Keratinocyte (primary cell): ENCODE results near the gene CPEB3. TPM values are rescaled to one million over a fixed set of nuclear protein-coding genes. Genes with fewer than 3 reads are reported as not detected.

Source experiments
- DNase-seq: peaks from one replicate; pipeline ENCODE4 v3.0.0-alpha.2; 2011; ENCODE audit warnings: low read depth, missing footprints, low spot score
- FAIRE-seq: peaks from 2 replicates; lab custom pipeline; 2011; peaks lifted over from hg19 to GRCh38; lab: Jason Lieb, UNC
- H2AFZ ChIP-seq: 2 replicates; pipeline ENCODE4 v1.6.0; 2012; ENCODE audit warnings: low read length, control low read depth, inconsistent platforms; ENCODE audit not compliant: control insufficient read depth
- H3K27ac ChIP-seq: 2 replicates; pipeline ENCODE4 v1.5.1; 2011; ENCODE audit warnings: low read length; ENCODE audit not compliant: control insufficient read depth, insufficient read depth
- H3K27me3 ChIP-seq: 3 replicates; pipeline ENCODE4 v1.6.0; 2011; ENCODE audit warnings: low read length; ENCODE audit not compliant: control insufficient read depth, insufficient read depth; ENCODE audit errors: extremely low read depth
- H3K36me3 ChIP-seq, 2 experiments: 2 replicates in 1 of 2; 3 replicates in 1 of 2; pipeline ENCODE4 v1.5.1; 2011; ENCODE audit warnings: low read length in 2 of 2, mild to moderate bottlenecking in 1 of 2; ENCODE audit not compliant: control insufficient read depth in 2 of 2, insufficient read depth in 2 of 2; ENCODE audit errors: extremely low read depth in 1 of 2
- H3K4me1 ChIP-seq: 3 replicates; pipeline ENCODE4 v1.5.1; 2011; ENCODE audit warnings: low read length; ENCODE audit not compliant: control insufficient read depth, insufficient read depth; ENCODE audit errors: extremely low read depth
- H3K4me2 ChIP-seq: 3 replicates; pipeline ENCODE4 v1.6.0; 2011; ENCODE audit warnings: low read depth, low read length; ENCODE audit not compliant: control insufficient read depth, insufficient read depth; ENCODE audit errors: extremely low read depth
- H3K4me3 ChIP-seq, 3 experiments: fragments of 200-600 bp in 1 of 3; sonication (generic) in 1 of 3; 2 replicates in 2 of 3; 3 replicates in 1 of 3; pipeline ENCODE4 v1.5.1; 2011 to 2016; ENCODE audit warnings: low read length in 3 of 3, mild to moderate bottlenecking in 3 of 3, control low read depth in 2 of 3, inconsistent platforms in 1 of 3, low read depth in 1 of 3, mixed read lengths in 1 of 3, mixed run types in 1 of 3, moderate library complexity in 1 of 3; ENCODE audit not compliant: control insufficient read depth in 2 of 3, insufficient read depth in 2 of 3; ENCODE audit errors: extremely low read depth in 1 of 3
- H3K79me2 ChIP-seq: 2 replicates; pipeline ENCODE4 v1.6.0; 2012; ENCODE audit warnings: low read length; ENCODE audit not compliant: control insufficient read depth, insufficient read depth
- H3K9ac ChIP-seq: 3 replicates; pipeline ENCODE4 v1.6.0; 2011; ENCODE audit warnings: low read length; ENCODE audit not compliant: control insufficient read depth, insufficient read depth; ENCODE audit errors: extremely low read depth
- H3K9me1 ChIP-seq: 3 replicates; pipeline ENCODE4 v1.6.0; 2011; ENCODE audit warnings: low read length; ENCODE audit not compliant: control insufficient read depth, insufficient read depth; ENCODE audit errors: extremely low read depth
- H3K9me3 ChIP-seq: 2 replicates; pipeline ENCODE4 v1.5.1; 2012; ENCODE audit warnings: low read depth, low read length; ENCODE audit not compliant: control insufficient read depth
- H4K20me1 ChIP-seq: 3 replicates; pipeline ENCODE4 v1.6.0; 2011; ENCODE audit warnings: low read length; ENCODE audit not compliant: control insufficient read depth, insufficient read depth; ENCODE audit errors: extremely low read depth
- EZH2 ChIP-seq: IDR thresholded peaks from one replicate; pipeline ENCODE4 v1.6.1; 2012; ENCODE audit warnings: inconsistent platforms, mild to moderate bottlenecking, low read length, moderate library complexity
- dilution Hi-C: fragments of 300-500 bp; cut with MboI; formaldehyde crosslinking; loops from one replicate; pipeline ENCODE4 v1.7.0; 2020; ENCODE audit warnings: low sequenced_read_pairs; ENCODE audit not compliant: extremely low pct_ligation_motif_present
- polyA plus RNA-seq, 5 experiments: library from polyadenylated mRNA; depleted of rRNA in 3 of 5; stranded (reverse) in 3 of 5; stranded (forward) in 1 of 5; unstranded in 1 of 5; fragments of >200 nt; gene quantifications; 1 replicate in 1 of 5; 2 replicates in 3 of 5; 3 replicates in 1 of 5; pipeline versions ENCODE4 v1.2.1 to v1.2.3, GENCODE V29; 2011 to 2012; ENCODE audit warnings: missing spikeins in 2 of 5, low read depth in 1 of 5, low replicate concordance in 1 of 5
- TF ChIP-seq, protein P1 (sequence below), 3 experiments: IDR thresholded peaks in 1 of 3; conservative IDR thresholded peaks in 1 of 3; optimal IDR thresholded peaks in 1 of 3; 2 replicates in 2 of 3; 3 replicates in 1 of 3; pipeline versions ENCODE3 to v1.5.1; 2011; ENCODE audit warnings: low read length in 3 of 3, mild to moderate bottlenecking in 3 of 3, moderate library complexity in 2 of 3, control low read depth in 1 of 3, inconsistent platforms in 1 of 3; ENCODE audit not compliant: insufficient read depth in 2 of 3; ENCODE audit errors: extremely low read depth in 1 of 3

The CPEB3 gene
- polyA plus RNA-seq, 1 donor (not counting 4 experiments of a cell fraction or from before 2014, with no cell fraction given): 0.47 TPM

DNA sequence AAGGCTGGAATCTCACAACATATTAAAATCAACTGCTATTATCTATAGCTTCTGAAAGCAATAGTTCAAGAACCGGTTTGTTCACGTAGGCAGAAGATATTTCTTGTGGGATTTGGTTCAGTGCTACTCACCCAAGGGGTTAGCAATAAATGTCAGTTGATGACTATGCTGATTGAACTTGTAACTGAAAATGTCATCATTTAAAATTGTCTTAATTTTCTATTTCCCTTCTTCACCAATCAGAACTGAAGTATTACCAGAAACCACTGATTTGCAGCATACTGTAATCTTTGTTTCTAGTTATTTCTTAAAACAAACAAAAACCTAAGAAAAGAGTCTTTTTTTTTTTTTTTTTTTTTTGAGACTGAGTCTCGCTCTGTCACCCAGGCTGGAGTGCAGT is 46.1 kb downstream of the CPEB3 start:
- no peak overlapping the region for H3K4me3 ChIP-seq
- H3K4me2 ChIP-seq: no peak overlapping the region
- no peaks in the 10 kb centered on the region for H3K36me3 ChIP-seq
- no peak overlapping the region for H2AFZ ChIP-seq
- H3K79me2 ChIP-seq: no peaks in the 10 kb centered on the region
- TF ChIP-seq EZH2: no peak
- TF ChIP-seq, protein P1, sequence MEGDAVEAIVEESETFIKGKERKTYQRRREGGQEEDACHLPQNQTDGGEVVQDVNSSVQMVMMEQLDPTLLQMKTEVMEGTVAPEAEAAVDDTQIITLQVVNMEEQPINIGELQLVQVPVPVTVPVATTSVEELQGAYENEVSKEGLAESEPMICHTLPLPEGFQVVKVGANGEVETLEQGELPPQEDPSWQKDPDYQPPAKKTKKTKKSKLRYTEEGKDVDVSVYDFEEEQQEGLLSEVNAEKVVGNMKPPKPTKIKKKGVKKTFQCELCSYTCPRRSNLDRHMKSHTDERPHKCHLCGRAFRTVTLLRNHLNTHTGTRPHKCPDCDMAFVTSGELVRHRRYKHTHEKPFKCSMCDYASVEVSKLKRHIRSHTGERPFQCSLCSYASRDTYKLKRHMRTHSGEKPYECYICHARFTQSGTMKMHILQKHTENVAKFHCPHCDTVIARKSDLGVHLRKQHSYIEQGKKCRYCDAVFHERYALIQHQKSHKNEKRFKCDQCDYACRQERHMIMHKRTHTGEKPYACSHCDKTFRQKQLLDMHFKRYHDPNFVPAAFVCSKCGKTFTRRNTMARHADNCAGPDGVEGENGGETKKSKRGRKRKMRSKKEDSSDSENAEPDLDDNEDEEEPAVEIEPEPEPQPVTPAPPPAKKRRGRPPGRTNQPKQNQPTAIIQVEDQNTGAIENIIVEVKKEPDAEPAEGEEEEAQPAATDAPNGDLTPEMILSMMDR (optimal IDR thresholded peaks at IDR 0.05 in 1 of 3, IDR thresholded peaks at IDR 0.05 in 1 of 3, conservative IDR thresholded peaks at IDR 0.05 in 1 of 3; ENCODE audit: extremely low read depth in 1 of 3, insufficient read depth in 2 of 3, low read length in 3 of 3): no peak
- H3K4me1 ChIP-seq: peaks cover 16% of the 10 kb centered on the region
- no peaks in the 10 kb centered on the region for H3K9me1 ChIP-seq
- DNase-seq (no peak), FAIRE-seq (peak; percentile 13)
- H3K9ac ChIP-seq: no peak overlapping the region
- no peaks in the 10 kb centered on the region for H3K9me3 ChIP-seq
- no peak overlapping the region for H3K27ac ChIP-seq
- no peaks in the 10 kb centered on the region for H4K20me1 ChIP-seq
- dilution Hi-C loops: no loop called here
- H3K27me3 ChIP-seq: no peaks in the 10 kb centered on the region

DNA sequence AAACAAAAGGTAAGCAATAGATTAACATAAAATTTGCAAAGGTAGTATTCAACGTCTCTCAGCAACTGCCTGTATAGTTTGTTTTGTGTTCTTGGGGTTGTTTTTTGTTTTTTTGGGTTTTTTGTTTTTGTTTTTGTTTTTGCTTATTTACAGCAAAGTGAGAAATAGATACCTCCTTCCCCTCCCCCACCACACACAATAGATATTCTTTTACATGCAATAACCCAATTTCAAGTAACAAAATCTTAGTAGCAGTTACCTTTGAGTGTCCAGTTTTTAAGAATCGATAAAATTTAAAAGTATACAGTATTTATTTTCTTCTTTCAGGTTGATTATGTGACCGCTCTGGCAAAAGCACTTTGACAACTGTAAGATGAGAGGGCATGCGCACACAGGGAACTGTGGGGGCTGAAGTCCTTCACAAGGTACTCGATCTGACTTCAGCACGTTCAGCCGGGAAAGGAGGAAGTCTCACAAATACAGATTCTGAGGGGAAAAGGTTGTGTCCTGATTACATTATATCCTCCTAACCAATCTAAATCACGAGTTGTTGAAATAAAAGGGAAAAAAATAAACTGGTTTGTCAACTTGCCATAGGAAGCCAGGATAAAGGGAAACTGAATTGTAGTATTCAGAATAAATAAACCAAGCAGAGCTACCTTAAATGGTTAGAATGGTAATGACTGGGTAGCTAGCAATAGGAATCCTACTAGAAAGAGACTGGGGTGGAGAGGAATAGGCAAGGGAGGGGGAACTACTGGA is 47.8 kb downstream of the CPEB3 start:
- DNase-seq: no peak
- peak; percentile 84 for FAIRE-seq
- Histone ChIP-seq H3K27me3 (no peaks in the 10 kb centered on the region), H3K4me1 (peaks cover 29% of the 10 kb centered on the region), H3K9me1 (no peaks in the 10 kb centered on the region), H3K4me3 (peak overlapping the region; percentile 8 to 55 (median 31)), H2AFZ (peak overlapping the region; percentile 83), H3K79me2 (no peaks in the 10 kb centered on the region), H3K9ac (peak overlapping the region; percentile 62), H3K9me3 (no peaks in the 10 kb centered on the region), H3K4me2 (peak overlapping the region; percentile 93), H4K20me1 (no peaks in the 10 kb centered on the region), H3K27ac (peak overlapping the region; percentile 65), H3K36me3 (no peaks in the 10 kb centered on the region)
- no peak for TF ChIP-seq EZH2
- TF ChIP-seq, protein P1 (optimal IDR thresholded peaks at IDR 0.05 in 1 of 3, IDR thresholded peaks at IDR 0.05 in 1 of 3, conservative IDR thresholded peaks at IDR 0.05 in 1 of 3; ENCODE audit: extremely low read depth in 1 of 3, insufficient read depth in 2 of 3, low read length in 3 of 3): no peak
- dilution Hi-C loops: no loop called here
